ENCODE results near the gene DDX42.

DNA sequence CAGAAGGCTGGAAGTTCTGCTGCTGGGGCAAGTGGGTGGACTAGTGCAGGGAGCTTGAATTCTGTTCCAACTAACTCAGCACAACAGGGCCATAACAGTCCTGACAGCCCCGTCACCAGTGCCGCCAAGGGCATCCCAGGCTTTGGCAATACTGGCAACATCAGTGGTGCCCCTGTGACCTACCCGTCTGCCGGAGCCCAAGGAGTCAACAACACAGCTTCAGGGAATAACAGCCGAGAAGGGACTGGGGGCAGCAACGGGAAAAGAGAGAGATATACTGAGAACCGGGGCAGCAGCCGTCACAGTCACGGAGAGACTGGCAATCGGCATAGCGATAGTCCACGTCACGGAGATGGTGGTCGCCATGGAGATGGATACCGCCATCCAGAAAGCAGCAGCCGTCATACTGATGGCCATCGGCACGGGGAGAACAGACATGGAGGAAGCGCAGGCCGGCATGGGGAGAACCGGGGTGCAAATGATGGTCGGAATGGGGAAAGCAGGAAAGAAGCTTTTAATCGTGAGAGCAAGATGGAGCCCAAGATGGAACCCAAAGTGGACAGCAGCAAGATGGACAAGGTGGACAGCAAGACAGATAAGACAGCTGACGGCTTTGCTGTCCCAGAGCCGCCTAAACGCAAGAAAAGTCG lies 43.9 kb downstream of the DDX42 start:
- TF ChIP-seq, protein P1, sequence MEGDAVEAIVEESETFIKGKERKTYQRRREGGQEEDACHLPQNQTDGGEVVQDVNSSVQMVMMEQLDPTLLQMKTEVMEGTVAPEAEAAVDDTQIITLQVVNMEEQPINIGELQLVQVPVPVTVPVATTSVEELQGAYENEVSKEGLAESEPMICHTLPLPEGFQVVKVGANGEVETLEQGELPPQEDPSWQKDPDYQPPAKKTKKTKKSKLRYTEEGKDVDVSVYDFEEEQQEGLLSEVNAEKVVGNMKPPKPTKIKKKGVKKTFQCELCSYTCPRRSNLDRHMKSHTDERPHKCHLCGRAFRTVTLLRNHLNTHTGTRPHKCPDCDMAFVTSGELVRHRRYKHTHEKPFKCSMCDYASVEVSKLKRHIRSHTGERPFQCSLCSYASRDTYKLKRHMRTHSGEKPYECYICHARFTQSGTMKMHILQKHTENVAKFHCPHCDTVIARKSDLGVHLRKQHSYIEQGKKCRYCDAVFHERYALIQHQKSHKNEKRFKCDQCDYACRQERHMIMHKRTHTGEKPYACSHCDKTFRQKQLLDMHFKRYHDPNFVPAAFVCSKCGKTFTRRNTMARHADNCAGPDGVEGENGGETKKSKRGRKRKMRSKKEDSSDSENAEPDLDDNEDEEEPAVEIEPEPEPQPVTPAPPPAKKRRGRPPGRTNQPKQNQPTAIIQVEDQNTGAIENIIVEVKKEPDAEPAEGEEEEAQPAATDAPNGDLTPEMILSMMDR (IDR thresholded peaks at IDR 0.05) = no peak
- TF ChIP-seq POLR2A (IDR thresholded peaks at IDR 0.05) = no peak
- TF ChIP-seq POLR2AphosphoS5 (IDR thresholded peaks at IDR 0.05; ENCODE audit: insufficient read depth in 1 of 2, low read depth in 1 of 2) = no peak

Data from vagina (tissue), 2 donors.